GM18858 (cell line): ENCODE results near the gene APOB.

Experiments
- ATAC-seq: cut with Tn5 transposase; IDR thresholded peaks from one replicate; pipeline ENCODE4 v1.9.1; 2021; ENCODE audit not compliant: unreplicated experiment

Gene APOB

DNA sequence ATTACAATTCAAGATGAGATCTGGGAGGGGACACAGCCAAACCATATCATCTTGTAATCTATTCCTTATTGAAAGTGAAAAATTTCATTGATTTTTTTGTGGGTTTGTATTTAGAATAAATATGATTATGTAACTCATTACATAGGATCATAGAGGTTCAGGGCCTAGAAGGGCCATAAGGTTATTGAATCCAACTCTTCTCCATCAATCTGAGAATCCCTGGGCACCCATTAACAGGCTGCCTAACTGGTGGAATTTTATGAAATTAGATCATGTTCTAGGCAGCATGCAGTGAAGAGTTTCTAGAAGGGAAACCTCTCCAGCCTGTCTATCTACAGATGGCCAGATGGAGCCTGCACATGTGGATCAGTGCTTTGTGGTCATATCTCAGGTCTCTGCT, 6.3 kb upstream of the APOB start:
- ATAC-seq, result no peak

DNA sequence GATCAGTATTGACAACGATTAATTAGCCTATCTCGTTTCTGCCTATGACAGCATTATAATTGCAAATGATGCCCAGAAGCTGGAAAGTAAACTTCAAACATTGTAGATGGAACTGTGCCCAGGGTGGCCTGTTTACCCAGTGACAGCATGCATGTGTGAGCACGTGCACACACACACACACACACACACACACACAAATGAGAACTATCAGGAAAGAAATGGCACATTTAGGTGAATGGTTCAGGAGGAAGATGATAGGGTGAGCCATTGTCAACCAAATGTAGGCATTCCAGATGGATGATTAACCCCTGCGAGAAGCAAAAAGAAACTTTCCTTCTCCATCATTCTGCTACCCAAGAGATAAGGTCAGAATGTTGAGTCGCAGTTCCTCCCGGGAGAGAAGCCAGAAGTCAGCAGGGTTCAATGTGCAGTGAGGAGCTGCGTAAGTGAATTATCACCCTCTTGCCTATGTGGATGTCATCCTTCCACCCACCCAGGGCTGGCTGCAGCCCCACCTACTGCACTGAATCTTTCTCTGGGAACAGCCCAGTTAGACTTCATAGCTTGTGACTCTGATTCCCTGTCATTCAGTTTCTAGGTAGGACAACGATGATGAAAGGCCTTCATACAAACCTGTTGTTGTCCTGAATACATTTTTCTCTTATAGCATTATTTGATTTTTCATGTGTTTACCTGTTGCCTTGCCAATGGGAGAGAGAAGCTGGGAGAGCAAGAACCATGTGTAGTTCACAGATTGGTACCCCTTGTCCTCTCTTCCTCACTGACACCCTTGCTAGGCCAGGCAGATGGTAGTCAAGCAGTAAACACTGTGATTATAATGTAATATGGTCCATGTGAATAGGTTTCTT, 3.5 kb upstream of the APOB start:
- ATAC-seq, result no peak

DNA sequence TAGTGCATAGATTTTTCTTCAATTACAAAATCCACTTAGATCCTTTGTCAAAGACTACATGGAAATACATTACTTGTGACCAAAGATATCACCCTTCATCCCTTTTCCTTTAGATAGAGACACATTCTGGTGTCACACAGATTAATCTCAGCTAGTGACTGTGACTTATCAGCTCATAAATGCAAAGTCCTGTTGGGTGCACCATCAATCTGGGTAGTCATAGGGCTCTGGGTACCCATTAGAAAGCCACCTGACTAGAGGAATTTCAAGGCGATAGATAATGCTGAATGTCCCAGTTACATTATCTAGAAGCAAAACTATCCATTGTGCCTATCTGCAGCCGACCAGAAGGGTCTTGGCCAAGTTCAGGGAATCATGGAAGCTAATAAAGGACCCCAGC, 2.6 kb upstream of the APOB start:
- no peak for ATAC-seq

DNA sequence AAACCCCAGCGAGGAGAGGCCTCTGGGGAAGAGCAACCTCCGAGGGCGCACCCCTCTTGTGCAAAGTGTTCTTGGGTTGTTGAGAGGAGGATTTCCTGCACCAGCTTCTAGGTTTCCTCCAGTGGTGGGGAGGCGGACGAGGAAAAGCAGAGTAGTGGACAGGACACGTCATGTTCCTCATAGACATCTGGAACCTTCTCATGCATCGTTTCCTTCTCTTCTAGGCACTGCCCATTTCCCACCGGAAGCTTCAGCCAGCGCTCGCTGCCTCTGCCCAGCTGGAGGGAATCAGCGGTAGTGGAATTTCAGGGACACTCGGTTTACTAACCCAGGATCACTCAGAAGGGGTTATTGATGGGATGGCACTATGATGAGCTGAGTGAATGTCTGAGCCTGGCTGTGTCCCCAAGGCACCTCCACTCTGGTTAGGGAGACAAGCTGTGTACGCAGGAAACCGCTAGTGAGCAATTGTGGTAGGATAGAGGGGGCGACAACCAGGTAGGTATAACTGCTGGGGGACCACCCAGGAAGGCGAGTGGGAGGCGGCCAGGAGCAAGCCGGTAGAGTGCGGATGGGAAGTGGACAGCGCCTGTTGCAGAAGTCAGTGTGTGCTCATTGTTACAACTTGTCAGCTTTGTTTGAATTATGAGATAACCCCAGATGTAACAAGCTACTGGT, 960 bp upstream of the APOB start:
- no peak for ATAC-seq

DNA sequence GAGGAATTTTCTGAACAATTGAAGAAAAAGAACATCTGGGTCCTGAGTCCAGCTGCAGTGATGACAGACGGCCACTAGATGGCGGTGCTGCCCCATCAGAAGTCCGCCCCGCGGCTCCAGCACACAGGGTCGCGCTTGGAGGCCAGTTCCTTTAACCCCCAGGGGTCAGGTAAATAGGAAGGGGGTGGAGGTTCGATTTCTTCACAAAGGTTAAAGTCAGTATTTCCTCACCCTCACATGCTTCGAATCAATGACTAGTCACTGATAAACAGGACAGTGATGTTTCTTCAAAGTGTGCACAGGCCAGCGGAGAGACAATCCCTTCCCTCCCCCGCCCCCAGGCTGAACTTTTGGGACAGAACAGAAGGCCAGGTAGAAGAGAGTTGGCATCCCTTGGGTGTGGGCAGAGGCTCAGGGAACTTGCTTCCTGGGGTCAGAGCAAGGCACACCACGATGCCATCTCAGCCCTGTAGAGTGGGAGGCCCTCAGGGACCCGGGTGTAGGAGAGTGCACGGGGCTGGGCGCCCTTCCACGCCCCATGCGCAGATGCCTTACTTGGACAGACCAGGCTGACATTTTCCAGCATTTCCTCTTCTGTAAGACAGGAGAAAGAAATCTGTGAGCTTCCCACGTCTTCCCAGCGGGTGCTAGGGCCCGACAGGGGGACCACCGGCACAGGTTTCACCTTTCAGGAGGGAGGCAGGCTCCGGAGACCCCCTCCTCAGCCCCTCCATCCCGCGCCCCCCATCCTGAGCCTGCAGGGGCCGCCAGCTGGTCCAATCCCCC, 722 bp downstream of the APOB start:
- ATAC-seq, result peak; percentile 76

GRCh38 chr2:21042708-21042957, 1.2 kb downstream of the APOB start:
- no peak for ATAC-seq

DNA sequence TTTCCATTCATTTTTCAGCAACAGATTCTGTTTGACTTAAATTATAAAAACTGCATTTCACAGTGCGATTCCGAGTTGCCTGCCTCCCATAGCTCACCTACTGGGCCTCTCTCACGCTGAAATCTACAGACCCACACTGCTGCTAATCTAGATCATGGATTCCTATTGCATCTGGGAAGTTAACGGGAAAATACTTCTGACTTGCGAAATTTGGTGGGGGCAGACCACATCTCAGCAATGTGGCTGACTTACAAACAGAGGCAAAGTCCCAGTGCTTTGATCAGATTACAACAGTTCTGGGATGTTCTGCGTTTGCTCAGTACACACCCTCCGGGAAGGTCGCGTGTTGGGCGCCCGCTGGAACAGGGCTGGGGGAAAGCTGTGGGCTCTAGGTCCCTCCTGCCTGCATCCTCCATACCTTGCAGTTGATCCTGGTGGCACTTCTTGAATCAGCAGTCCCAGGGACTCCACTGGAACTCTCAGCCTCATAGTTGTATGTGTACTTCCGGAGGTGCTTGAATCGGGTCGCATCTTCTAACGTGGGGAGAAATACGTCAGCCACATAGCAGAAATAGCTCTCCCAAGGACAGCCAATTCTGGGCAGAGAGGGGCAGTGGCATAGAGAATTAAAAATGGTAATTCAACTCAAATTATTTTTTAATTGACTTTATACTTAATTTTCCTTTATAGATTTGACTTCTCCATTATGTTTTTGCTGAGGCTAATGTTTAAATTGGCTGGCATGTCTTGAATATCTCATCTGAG, 1.7 kb downstream of the APOB start:
- no peak for ATAC-seq

GRCh38 chr2:21041462-21041861, 2.4 kb downstream of the APOB start:
- ATAC-seq, result no peak

DNA sequence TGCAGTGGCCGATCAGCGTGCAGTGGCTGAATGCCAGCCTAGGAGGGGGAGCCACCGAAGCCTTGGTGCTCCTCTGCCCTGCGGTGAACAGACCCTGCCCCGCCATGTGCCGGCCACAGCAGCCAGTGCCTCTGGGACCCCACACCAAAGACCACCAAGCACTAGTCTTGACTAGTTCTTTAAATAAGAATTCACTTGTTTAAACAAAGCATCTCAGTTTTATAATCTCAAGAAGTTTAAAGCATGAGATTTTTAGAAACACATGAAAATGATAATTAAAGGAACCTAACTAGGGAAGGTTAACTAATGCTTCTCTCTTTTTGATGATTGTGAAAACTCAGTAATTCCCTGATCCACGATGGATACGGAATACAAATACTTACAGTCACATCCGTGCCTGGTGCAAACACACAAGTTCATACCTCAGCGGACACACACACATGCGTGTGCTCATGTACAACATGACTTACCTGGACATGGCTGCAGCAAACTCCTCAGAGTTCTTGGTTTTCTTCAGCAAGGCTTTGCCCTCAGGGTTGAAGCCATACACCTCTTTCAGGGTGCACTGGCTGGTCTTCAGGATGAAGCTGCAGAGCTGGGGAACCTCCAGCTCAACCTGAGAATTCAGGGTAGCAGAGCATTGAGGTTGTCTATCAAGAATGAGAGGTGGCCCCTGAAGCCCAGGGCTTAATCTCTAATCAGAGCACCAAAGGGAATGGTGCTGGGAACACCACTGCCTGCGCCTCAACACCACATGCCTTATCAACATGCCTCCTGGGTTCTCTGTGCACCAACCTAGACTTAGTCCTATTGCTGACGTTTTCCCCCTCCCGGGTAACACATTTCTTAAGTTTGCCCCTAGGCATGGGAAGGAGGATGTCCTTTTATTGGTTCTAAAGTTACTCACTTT, 3.1 kb downstream of the APOB start:
- no peak for ATAC-seq

- no peak for ATAC-seq
Measured at GRCh38 chr2:21039979-21040467, 3.9 kb downstream of the APOB start.

- ATAC-seq, result no peak
Measured at GRCh38 chr2:21039080-21039556, 4.8 kb downstream of the APOB start.

DNA sequence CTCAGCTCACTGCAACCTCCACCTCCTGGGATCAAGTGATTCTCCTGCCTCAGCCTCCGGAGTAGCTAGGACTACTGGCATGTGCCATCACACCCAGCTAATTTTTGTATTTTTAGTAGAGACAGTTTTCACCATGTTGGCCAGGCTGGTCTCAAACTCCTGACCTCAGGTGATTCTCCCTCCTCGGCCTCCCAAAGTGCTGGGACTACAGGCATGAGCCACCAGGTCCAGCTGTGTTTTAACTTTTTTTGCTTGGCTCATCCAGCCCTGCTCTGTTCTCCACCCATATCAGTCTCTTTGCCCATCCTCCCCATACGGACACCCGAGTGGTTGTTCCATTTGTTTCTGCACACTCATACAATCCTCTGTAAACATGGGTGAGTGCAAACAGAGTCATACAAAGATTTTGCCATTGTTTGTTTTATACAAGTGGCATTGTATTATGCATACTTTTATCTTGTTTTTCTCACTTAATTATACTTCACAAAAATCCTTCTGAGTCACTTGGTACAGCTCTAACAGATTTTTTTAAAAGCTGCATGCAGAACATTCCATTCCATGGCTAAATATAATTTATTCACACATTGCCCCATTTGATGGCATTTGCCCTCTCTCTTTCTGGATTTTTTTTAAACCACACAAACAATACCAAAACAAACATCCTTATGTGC, 5.3 kb downstream of the APOB start:
- ATAC-seq, result no peak

DNA sequence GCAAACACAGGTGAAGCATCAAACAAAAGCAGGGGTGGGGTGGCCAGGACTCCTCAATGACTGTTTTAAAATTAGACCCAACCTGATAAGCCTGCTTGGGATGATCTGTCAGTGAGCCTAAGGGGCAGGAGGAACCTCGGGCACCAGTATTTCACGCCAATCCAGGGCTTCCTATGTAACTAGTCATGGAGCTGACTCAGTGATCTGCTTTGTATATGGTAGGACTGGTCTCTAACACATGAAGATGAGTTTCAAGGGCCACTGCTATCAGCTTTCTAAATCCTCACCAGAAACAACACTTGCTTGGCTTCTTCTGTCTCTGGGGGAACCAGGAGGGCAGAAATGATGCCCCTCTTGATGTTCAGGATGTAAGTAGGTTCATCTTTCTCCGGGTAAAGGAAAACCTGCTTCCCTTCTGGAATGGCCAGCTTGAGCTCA, 6.2 kb downstream of the APOB start:
- no peak for ATAC-seq

- no peak for ATAC-seq
Measured at GRCh38 chr2:21036708-21037670, 6.9 kb downstream of the APOB start.

GRCh38 chr2:21035974-21036707, 7.7 kb downstream of the APOB start:
- no peak for ATAC-seq

DNA sequence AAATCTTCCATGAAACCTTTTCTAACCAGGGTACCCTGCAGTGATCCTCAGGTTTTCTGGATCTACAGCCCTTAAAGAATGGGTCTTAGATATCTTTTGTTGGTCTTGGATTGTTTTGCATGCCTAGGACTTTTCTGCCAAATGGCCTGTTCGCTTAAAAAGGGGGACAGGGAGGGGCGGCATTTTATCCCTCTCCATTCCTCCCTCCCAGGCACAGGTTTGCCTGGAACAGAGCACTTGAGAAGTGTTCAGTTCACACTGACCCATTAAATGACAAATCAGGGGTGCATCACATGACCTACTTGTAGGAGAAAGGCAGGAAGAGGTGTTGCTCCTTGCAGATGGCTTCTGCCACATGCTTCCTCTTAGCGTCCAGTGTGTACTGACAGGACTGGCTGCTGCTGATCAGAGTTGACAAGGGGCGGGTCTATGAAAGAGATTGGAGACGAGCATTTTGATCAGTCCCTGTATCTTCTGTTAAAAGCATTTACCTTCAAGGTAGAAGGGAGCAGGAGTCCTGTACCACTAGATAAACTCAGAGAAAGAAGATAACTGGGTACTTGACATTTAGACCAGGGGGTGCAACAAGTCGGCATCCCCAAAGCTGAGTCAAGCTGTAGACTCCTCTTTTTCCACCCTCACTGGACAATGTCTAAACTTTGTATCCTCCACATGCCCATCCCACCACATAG, 8.4 kb downstream of the APOB start:
- ATAC-seq, result no peak

DNA sequence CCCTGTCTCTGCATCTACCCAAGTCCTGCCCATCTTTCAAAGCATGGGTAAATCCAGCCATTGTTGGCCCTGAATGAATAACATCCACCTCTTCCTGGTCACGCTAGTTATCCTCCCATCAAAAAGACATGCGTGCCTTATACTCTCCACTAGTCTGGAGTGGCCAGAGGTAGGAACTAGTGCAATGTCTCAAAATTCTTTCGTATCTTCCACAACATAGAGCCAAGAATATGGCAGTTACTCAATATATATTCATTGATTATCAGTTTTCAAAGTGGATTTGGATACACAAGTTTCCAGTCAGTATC, 8.9 kb downstream of the APOB start:
- ATAC-seq, result no peak
